ENCODE results near the gene SMPDL3B. TPM values are rescaled to one million over a fixed set of nuclear protein-coding genes. Genes with fewer than 3 reads are reported as not detected.
A peak's percentile ranks its signal among the peaks of the same experiment; 100 is the strongest.
"Not testable (repeated sequence)": the region's sequence is repeated elsewhere in the genome, so short reads cannot be mapped to it uniquely, and the experiment has no call there.

SMPDL3B gene
- total and polyA plus RNA-seq, 12 donors, result 0.26 TPM; not detected in 11

- H3K9me3 ChIP-seq (replicated peaks in 1 of 3), result no peaks in the 10 kb centered on the region
- intact Hi-C loops (cut with DNase I), result no loop called here
- 61 to 66% (median 63%) methylated on average over 3 of the region's 3 CpGs for WGBS, 4 donors
- H3K27ac ChIP-seq, result no peak overlapping the region
- no peak for TF ChIP-seq CTCF (IDR thresholded peaks at IDR 0.05)
- TF ChIP-seq POLR2A (IDR thresholded peaks at IDR 0.05), result no peak
- peaks cover 0 to 57% of the 10 kb centered on the region in 2 donors for H3K36me3 ChIP-seq (replicated peaks in 1 of 2)
- H3K4me1 ChIP-seq (replicated peaks in 1 of 2), result no peaks in the 10 kb centered on the region
- no peak for DNase-seq
- H3K4me3 ChIP-seq, result no peak overlapping the region
- H3K27me3 ChIP-seq, result no peaks in the 10 kb centered on the region
Observed at GRCh38 chr1:27993241-27993640, 58.4 kb downstream of the SMPDL3B start.

DNA sequence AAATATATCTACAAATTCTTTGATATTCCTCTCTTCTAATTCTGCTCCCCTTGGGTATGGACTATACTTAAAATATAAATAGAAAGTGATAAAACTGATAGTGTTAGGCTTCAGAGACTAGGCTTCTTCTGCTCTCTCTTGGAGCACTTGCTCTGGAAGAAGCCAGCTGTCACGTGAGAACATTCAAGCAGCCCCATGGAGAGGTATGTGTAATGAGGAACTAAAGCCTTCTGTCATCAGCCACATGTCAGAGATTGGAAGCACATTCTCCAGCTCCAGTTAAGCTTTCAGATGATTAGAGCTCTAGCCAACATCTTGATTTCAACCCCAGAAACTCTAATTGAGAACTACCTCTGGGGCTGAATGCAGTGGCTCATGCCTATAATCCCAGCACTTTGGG, 59.3 kb downstream of the SMPDL3B start:
- peaks cover 0 to 56% of the 10 kb centered on the region in 2 donors for H3K36me3 ChIP-seq (replicated peaks in 1 of 2)

GRCh38 chr1:27994526-27994925, 59.7 kb downstream of the SMPDL3B start:
- H3K36me3 ChIP-seq (replicated peaks in 1 of 2), result peaks cover 0 to 56% of the 10 kb centered on the region in 2 donors
- WGBS, 4 donors, result 94 to 98% (median 96%) methylated on average over 6 of the region's 6 CpGs
- intact Hi-C loops (cut with DNase I); H3K4me3 ChIP-seq; H3K27ac ChIP-seq; H3K27me3 ChIP-seq; H3K4me1 ChIP-seq (replicated peaks in 1 of 2); DNase-seq; H3K9me3 ChIP-seq (replicated peaks in 1 of 3): not testable (repeated sequence)

More for the DNA sequence above, 59.3 kb downstream of the SMPDL3B start:
- Histone ChIP-seq H3K4me1 (replicated peaks in 1 of 2) (no peaks in the 10 kb centered on the region), H3K27me3 (no peaks in the 10 kb centered on the region), H3K4me3 (no peak overlapping the region), H3K9me3 (replicated peaks in 1 of 3) (no peaks in the 10 kb centered on the region), H3K27ac (no peak overlapping the region)
- intact Hi-C loops (cut with DNase I), result no loop called here
- peak in 1 of 7 donors; percentile 22 for DNase-seq
- no peak for TF ChIP-seq CTCF (IDR thresholded peaks at IDR 0.05)
- no peak for TF ChIP-seq POLR2A (IDR thresholded peaks at IDR 0.05)
- WGBS, 4 donors, result 52 to 89% (median 74%) methylated on average over 1 of the region's 1 CpG

DNA sequence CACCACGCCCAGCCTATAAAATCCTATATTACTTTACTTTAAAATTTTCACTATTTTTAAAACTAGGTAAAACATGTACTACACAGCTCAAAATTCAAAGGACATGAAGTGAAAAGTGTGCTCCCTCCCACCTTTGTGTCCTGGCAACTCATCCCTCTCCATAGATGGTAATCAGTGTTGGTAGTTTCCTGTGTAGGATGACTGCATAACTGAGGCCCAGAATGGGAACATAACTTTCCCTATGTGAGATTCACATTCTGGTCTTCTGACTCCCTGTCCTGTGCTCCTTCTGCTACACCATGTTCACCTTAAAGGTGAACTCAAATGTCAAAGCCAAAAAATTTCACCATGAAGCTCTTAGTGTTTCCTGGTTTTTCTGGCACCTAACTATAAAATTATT, 64.3 kb downstream of the SMPDL3B start:
- no peaks in the 10 kb centered on the region for H3K9me3 ChIP-seq (replicated peaks in 1 of 3)
- H3K27me3 ChIP-seq, result no peaks in the 10 kb centered on the region
- TF ChIP-seq CTCF (IDR thresholded peaks at IDR 0.05) (no peak), POLR2A (IDR thresholded peaks at IDR 0.05) (no peak)
- H3K27ac ChIP-seq, result no peak overlapping the region
- no peak overlapping the region for H3K4me3 ChIP-seq
- DNase-seq, result no peak
- H3K36me3 ChIP-seq (replicated peaks in 1 of 2), result peaks cover 0 to 58% of the 10 kb centered on the region in 2 donors
- H3K4me1 ChIP-seq (replicated peaks in 1 of 2), result peaks cover 3 to 7% of the 10 kb centered on the region in 2 donors
- WGBS, 4 donors, result 91 to 100% (median 99%) methylated on average over 1 of the region's 1 CpG
- intact Hi-C loops (cut with DNase I), result no loop called here

DNA sequence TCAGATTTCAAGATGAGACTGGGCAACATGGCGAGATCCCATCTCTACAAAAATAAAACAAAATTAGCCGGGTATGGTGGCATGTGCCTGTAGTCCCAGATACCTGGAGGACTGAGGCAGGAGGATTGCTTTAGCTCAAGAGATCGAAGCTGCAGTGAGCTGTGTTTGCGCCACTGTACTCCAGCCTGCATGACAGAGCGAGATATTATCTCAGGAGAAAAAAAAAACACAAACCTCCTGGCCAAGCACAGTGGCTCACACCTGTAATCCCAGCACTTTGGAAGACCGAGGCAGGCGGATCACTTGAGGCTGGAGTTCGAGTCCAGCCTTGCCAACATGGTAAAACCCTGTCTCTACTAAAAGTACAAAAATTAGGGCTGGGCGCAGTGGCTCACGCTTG, 67.8 kb downstream of the SMPDL3B start:
- no peak for DNase-seq
- intact Hi-C loops (cut with DNase I), result no loop called here
- Histone ChIP-seq H3K9me3 (replicated peaks in 1 of 3) (no peaks in the 10 kb centered on the region), H3K4me3 (no peak overlapping the region), H3K4me1 (replicated peaks in 1 of 2) (peaks cover 3 to 7% of the 10 kb centered on the region in 2 donors), H3K27ac (no peak overlapping the region), H3K36me3 (replicated peaks in 1 of 2) (peaks cover 0 to 41% of the 10 kb centered on the region in 2 donors), H3K27me3 (no peaks in the 10 kb centered on the region)
- 95 to 97% (median 96%) methylated on average over 10 of the region's 10 CpGs for WGBS, 4 donors
- TF ChIP-seq CTCF (IDR thresholded peaks at IDR 0.05) (no peak), POLR2A (IDR thresholded peaks at IDR 0.05) (no peak)

DNA sequence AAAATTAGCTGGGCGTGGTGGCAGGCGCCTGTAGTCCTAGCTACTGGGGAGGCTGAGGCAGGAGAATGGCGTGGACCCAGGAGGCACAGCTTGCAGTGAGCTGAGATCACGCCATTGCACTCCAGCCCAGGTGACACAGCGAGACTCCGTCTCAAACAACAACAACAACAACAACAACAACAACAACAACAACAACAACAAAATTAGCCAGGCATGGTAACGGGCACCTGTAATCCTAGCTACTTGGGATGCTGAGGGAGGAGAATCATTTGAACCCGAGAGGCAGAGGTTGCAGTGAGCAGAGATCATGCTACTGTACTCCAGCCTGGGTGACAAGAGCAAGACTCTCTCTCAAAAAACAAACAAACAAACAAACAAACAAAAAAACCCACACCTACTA, 68.3 kb downstream of the SMPDL3B start:
- H3K9me3 ChIP-seq (replicated peaks in 1 of 3); H3K27ac ChIP-seq; H3K4me3 ChIP-seq; intact Hi-C loops (cut with DNase I); H3K4me1 ChIP-seq (replicated peaks in 1 of 2); H3K27me3 ChIP-seq; DNase-seq: not testable (repeated sequence)
- 94 to 99% (median 97%) methylated on average over 7 to 8 of the region's 8 CpGs for WGBS, 4 donors
- H3K36me3 ChIP-seq (replicated peaks in 1 of 2), result peaks cover 0 to 36% of the 10 kb centered on the region in 2 donors

Data from adrenal gland (tissue), 12 donors.